Neural cell (in vitro differentiated cells): ENCODE data around the gene PLEKHG3. TPM values are rescaled to one million over a fixed set of nuclear protein-coding genes. Genes with fewer than 3 reads are reported as not detected.

Experiments used
- H2AFZ ChIP-seq: fragments of 200-600, 300-800 bp; sonication (generic), shearing (Covaris generic); 2 replicates; pipeline ENCODE4 v1.6.0; 2014; ENCODE audit warnings: low read depth, mild to moderate bottlenecking, antibody characterized with exemption, low read length, moderate library complexity
- H3F3A ChIP-seq: fragments of 200-600 bp; shearing (Covaris generic); 2 replicates; pipeline ENCODE4 v1.6.1; 2016; ENCODE audit warnings: mild to moderate bottlenecking, moderate library complexity, mixed read lengths, antibody characterized with exemption, low read length; ENCODE audit not compliant: insufficient read depth, poor library complexity, severe bottlenecking
- H3K27ac ChIP-seq: fragments of 200-600, 300-800 bp; sonication (generic), shearing (Covaris generic); 2 replicates; pipeline ENCODE4 v1.5.1; 2014; ENCODE audit warnings: mild to moderate bottlenecking, low read length, moderate library complexity
- H3K27me3 ChIP-seq: fragments of 300-800, 200-600 bp; sonication (generic), shearing (Covaris generic); 2 replicates; pipeline ENCODE4 v1.6.0; 2014; ENCODE audit warnings: mild to moderate bottlenecking, low read depth, low read length, moderate library complexity; ENCODE audit not compliant: insufficient read depth
- H3K36me3 ChIP-seq: fragments of 300-800, 200-600 bp; sonication (generic), shearing (Covaris generic); 2 replicates; pipeline ENCODE4 v1.5.1; 2014; ENCODE audit warnings: mild to moderate bottlenecking, antibody characterized with exemption, low read length, moderate library complexity; ENCODE audit not compliant: insufficient read depth
- H3K4me2 ChIP-seq: fragments of 300-800, 200-600 bp; sonication (generic), shearing (Covaris generic); 2 replicates; pipeline ENCODE4 v1.6.0; 2014; ENCODE audit warnings: mild to moderate bottlenecking, low read length
- H3K4me3 ChIP-seq: fragments of 300-800, 200-600 bp; sonication (generic), shearing (Covaris generic); 2 replicates; pipeline ENCODE4 v1.5.1; 2014; ENCODE audit warnings: mild to moderate bottlenecking, low read length, moderate library complexity
- H3K79me2 ChIP-seq: fragments of 200-600 bp; shearing (Covaris generic); replicated peaks from 2 replicates; pipeline ENCODE4 v1.6.0; 2014; ENCODE audit warnings: mild to moderate bottlenecking, low read length, moderate library complexity; ENCODE audit not compliant: insufficient read depth
- H3K9ac ChIP-seq: fragments of 300-800, 200-600 bp; sonication (generic), shearing (Covaris generic); 2 replicates; pipeline ENCODE4 v1.6.1; 2016; ENCODE audit warnings: mild to moderate bottlenecking, low read length, mixed read lengths
- H3K9me2 ChIP-seq: fragments of 200-600 bp; shearing (Covaris generic); 2 replicates; pipeline ENCODE4 v1.6.1; 2016; ENCODE audit warnings: mild to moderate bottlenecking, low read length, mixed read lengths; ENCODE audit not compliant: insufficient read depth
- H3K9me3 ChIP-seq: fragments of 200-600, 300-800 bp; sonication (generic), shearing (Covaris generic); 2 replicates; pipeline ENCODE4 v1.6.1; 2016; ENCODE audit warnings: mild to moderate bottlenecking, mixed run types, low read length, moderate library complexity, mixed read lengths
- H4K20me1 ChIP-seq: fragments of 200-600 bp; shearing (Covaris generic); 2 replicates; pipeline ENCODE4 v1.6.1; 2016; ENCODE audit warnings: mild to moderate bottlenecking, mixed run types; ENCODE audit not compliant: insufficient read depth
- EP300 ChIP-seq: fragments of 450-650 bp; conservative IDR thresholded peaks from 2 replicates; pipeline ENCODE4 v1.6.1; 2014; ENCODE audit warnings: antibody characterized with exemption, mild to moderate bottlenecking, moderate library complexity; ENCODE audit not compliant: poor library complexity, severe bottlenecking
- EZH2 ChIP-seq: fragments of 200-600, 300-800 bp; shearing (Covaris generic), sonication (generic); IDR thresholded peaks from 2 replicates; pipeline ENCODE4 v1.6.1; 2014; ENCODE audit warnings: antibody characterized with exemption, low read length, borderline replicate concordance, mild to moderate bottlenecking; ENCODE audit not compliant: insufficient read depth, poor library complexity, severe bottlenecking
- MXI1 ChIP-seq: fragments of 450-650 bp; conservative IDR thresholded peaks from 2 replicates; pipeline ENCODE4 v1.6.1; 2014; ENCODE audit warnings: antibody characterized with exemption, mild to moderate bottlenecking; ENCODE audit not compliant: poor library complexity, severe bottlenecking
- POLR2AphosphoS5 ChIP-seq: IDR thresholded peaks from 2 replicates; pipeline ENCODE4 v1.6.1; 2012
- RAD21 ChIP-seq: fragments of 450-650 bp; conservative IDR thresholded peaks from 2 replicates; pipeline ENCODE4 v1.6.1; 2014; ENCODE audit warnings: antibody characterized with exemption, mild to moderate bottlenecking, moderate library complexity
- SMC3 ChIP-seq: fragments of 450-650 bp; conservative IDR thresholded peaks from 2 replicates; pipeline ENCODE4 v1.6.1; 2014; ENCODE audit warnings: antibody characterized with exemption, mild to moderate bottlenecking, moderate library complexity; ENCODE audit not compliant: poor library complexity
- TAF1 ChIP-seq: IDR thresholded peaks from 2 replicates; pipeline ENCODE4 v1.6.1; 2012; ENCODE audit warnings: low read depth
- polyA plus RNA-seq: library from polyadenylated mRNA; depleted of rRNA; stranded (reverse); fragments of >200 nt; gene quantifications from 2 replicates; pipeline ENCODE4 v1.2.3, GENCODE V29; 2014
- TF ChIP-seq, protein P1 (sequence below): fragments of 450-650 bp; IDR thresholded peaks from 2 replicates; pipeline ENCODE4 v1.5.1; 2014; ENCODE audit warnings: antibody characterized with exemption, mild to moderate bottlenecking, moderate library complexity; ENCODE audit not compliant: poor library complexity, severe bottlenecking
- TF ChIP-seq, protein P2 (sequence below): IDR thresholded peaks from 2 replicates; pipeline ENCODE4 v1.6.1; 2012; ENCODE audit warnings: borderline replicate concordance

PLEKHG3 gene
- polyA plus RNA-seq, 1 donor from 2014 or later, result 15.8 TPM

DNA sequence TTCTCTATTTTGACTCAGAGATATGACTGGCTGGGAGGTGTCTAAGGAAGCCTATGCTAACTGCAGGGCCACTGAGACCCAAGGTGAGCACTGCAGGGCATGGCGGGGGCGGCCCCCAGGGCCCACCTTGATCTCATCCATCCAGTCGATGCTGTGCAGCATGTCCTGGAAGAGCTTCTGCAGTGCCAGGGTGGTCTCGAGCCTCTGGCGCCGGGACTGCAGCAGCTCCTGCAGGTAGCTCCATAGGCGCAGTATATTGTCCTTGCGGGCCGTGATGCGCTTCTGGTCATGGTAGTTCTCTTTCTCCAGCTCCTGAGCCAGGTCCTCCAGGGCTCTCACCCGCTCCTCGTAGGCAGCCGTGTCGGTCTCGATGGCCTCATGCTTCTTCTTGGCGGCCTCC, 91.0 kb downstream of the PLEKHG3 start:
- Histone ChIP-seq H3K9me3 (no peaks in the 10 kb centered on the region), H3K79me2 (no peaks in the 10 kb centered on the region), H2AFZ (no peak overlapping the region), H3K9me2 (no peaks in the 10 kb centered on the region), H3K4me3 (no peak overlapping the region), H4K20me1 (no peaks in the 10 kb centered on the region), H3K4me2 (no peak overlapping the region), H3F3A (no peaks in the 10 kb centered on the region), H3K27ac (no peak overlapping the region), H3K27me3 (no peaks in the 10 kb centered on the region), H3K9ac (no peak overlapping the region), H3K36me3 (no peaks in the 10 kb centered on the region)
- TF ChIP-seq RAD21 (no peak), POLR2AphosphoS5 (no peak), TAF1 (no peak), SMC3 (no peak), EZH2 (no peak), EP300 (no peak), MXI1 (no peak)
- TF ChIP-seq, protein P1, sequence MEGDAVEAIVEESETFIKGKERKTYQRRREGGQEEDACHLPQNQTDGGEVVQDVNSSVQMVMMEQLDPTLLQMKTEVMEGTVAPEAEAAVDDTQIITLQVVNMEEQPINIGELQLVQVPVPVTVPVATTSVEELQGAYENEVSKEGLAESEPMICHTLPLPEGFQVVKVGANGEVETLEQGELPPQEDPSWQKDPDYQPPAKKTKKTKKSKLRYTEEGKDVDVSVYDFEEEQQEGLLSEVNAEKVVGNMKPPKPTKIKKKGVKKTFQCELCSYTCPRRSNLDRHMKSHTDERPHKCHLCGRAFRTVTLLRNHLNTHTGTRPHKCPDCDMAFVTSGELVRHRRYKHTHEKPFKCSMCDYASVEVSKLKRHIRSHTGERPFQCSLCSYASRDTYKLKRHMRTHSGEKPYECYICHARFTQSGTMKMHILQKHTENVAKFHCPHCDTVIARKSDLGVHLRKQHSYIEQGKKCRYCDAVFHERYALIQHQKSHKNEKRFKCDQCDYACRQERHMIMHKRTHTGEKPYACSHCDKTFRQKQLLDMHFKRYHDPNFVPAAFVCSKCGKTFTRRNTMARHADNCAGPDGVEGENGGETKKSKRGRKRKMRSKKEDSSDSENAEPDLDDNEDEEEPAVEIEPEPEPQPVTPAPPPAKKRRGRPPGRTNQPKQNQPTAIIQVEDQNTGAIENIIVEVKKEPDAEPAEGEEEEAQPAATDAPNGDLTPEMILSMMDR, result no peak
- TF ChIP-seq, protein P2, sequence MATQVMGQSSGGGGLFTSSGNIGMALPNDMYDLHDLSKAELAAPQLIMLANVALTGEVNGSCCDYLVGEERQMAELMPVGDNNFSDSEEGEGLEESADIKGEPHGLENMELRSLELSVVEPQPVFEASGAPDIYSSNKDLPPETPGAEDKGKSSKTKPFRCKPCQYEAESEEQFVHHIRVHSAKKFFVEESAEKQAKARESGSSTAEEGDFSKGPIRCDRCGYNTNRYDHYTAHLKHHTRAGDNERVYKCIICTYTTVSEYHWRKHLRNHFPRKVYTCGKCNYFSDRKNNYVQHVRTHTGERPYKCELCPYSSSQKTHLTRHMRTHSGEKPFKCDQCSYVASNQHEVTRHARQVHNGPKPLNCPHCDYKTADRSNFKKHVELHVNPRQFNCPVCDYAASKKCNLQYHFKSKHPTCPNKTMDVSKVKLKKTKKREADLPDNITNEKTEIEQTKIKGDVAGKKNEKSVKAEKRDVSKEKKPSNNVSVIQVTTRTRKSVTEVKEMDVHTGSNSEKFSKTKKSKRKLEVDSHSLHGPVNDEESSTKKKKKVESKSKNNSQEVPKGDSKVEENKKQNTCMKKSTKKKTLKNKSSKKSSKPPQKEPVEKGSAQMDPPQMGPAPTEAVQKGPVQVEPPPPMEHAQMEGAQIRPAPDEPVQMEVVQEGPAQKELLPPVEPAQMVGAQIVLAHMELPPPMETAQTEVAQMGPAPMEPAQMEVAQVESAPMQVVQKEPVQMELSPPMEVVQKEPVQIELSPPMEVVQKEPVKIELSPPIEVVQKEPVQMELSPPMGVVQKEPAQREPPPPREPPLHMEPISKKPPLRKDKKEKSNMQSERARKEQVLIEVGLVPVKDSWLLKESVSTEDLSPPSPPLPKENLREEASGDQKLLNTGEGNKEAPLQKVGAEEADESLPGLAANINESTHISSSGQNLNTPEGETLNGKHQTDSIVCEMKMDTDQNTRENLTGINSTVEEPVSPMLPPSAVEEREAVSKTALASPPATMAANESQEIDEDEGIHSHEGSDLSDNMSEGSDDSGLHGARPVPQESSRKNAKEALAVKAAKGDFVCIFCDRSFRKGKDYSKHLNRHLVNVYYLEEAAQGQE, result no peak

DNA sequence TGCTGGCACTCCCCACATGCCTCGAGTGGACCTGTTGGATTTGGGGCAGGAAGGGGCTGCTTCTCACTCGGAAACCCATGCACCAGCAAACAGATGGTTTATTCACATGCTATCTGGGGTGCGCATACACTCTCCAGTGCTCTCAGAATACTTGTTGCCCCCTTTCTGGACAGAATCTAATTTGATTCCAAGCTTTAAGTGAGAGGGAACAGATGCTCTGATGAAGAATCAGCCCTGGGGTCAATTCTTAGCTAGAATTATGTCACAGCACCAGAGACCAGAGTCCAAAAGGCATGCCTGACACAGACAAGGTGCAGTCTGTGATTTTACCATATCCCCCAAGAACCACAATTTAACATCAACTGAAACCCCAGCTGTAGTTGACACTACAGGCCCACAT, 91.7 kb downstream of the PLEKHG3 start:
- TF ChIP-seq EP300, result no peak
- TF ChIP-seq SMC3, result no peak
- no peak for TF ChIP-seq EZH2
- TF ChIP-seq, protein P1, result no peak
- no peak for TF ChIP-seq RAD21
- TF ChIP-seq TAF1, result no peak
- TF ChIP-seq, protein P2, result no peak
- TF ChIP-seq POLR2AphosphoS5, result no peak
- no peak for TF ChIP-seq MXI1
- no peaks in the 10 kb centered on the region for H3K36me3 ChIP-seq
- no peaks in the 10 kb centered on the region for H3K27me3 ChIP-seq

More for the DNA sequence above, 91.7 kb downstream of the PLEKHG3 start:
- Histone ChIP-seq H3K4me2 (no peak overlapping the region), H3K27ac (no peak overlapping the region), H2AFZ (no peak overlapping the region), H3K9me2 (no peaks in the 10 kb centered on the region), H3K79me2 (no peaks in the 10 kb centered on the region), H3K9me3 (no peaks in the 10 kb centered on the region), H3K9ac (no peak overlapping the region), H3K4me3 (no peak overlapping the region), H4K20me1 (no peaks in the 10 kb centered on the region), H3F3A (no peaks in the 10 kb centered on the region)
